GM21381 (cell line): ENCODE data around the gene FUT9.

Experiments
- ATAC-seq: cut with Tn5 transposase; IDR thresholded peaks from one replicate; pipeline ENCODE4 v1.9.1; 2021; ENCODE audit warnings: mild to moderate bottlenecking, moderate library complexity; ENCODE audit not compliant: unreplicated experiment

FUT9 gene

DNA sequence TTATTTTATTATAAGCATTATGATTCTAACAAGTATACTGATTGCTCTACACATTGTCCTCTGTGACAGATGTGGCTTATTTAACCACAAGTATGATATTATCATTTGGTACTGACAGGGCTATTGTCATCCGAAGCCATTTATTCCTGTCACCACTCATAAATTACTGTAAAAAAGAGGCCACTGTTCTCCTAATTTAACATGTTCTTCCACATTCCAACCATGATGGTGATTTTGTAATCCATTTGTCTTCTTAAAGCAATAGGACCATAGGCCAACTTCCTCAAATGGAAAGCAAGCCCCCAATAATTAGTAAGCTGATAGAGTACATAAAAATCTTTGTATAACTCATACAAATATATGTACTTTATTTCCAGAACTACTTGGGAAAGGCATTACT lies 50.6 kb downstream of the FUT9 start:
- no peak for ATAC-seq

DNA sequence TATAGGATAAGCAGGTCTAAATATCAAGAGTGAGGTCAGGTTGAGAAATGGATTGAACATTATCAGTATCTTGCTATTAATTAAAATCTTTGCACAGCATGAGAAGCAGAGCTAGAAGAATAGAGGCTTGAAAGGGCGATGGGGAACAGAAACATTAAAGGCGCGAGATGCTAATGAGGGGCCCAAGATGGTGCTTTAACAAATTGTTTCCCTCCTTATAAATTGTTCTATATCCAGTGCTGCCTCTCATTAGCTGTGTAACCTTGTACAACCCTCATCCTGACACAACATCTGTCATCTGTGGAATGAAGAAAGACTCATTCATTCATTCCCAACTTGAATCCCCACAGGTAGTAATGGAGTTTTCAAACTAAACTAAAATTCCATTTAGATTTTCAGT lies 57.8 kb downstream of the FUT9 start:
- no peak for ATAC-seq

DNA sequence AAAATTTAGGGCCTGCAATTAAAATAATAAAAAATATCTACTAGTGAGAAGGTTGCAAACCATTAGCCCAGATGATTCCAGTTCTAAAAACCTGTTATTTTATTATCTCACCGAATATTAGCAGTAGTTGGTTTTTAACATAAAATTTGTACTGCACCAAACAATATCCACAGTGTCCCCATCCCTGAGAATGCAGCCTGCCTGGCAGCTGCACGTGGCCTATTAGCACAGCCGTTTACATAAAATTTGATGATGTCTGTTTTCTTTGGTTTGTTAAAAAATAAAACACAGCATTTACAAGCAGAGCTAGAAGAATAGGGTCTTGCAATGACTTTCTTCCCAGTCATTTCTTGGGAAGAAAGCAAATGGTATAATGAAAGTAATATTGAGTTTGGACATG lies 58.2 kb downstream of the FUT9 start:
- ATAC-seq = no peak

DNA sequence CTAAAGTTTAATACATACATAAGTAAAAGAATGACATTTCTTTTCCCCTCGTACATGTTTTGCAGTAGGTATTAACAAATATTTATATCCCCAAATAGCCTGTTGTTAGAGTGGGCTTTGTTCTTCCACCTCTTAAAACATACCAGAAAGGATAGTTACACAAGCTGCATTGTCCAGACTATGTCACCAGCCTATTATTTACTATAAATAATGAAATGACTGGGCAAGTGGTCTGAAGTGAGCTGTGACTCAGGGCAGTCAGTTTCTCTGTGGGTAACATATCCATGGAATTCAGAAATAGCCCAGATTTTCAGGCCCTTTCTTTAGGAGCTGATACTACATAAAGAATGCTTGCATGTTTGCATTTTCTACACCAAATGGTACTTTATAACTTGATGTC lies 60.1 kb downstream of the FUT9 start:
- no peak for ATAC-seq

DNA sequence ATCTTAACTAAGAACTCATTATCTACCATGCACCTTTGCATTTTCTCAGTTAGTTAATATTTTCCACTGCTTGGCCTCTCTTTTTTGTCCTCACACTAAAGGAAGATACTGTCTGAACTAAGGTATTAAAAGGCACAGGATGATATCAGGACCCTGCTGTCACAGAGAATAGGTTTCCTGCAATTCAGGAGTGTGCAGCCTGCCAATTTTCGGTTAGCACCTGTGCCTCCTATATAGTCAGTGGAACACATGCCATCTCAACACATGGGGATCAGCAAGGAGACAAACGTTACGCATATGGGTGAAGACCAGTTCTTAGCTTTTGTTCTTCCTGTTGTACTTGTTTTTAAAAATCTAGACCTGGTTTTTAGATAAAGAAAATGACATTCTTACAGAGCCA lies 71.0 kb downstream of the FUT9 start:
- no peak for ATAC-seq

DNA sequence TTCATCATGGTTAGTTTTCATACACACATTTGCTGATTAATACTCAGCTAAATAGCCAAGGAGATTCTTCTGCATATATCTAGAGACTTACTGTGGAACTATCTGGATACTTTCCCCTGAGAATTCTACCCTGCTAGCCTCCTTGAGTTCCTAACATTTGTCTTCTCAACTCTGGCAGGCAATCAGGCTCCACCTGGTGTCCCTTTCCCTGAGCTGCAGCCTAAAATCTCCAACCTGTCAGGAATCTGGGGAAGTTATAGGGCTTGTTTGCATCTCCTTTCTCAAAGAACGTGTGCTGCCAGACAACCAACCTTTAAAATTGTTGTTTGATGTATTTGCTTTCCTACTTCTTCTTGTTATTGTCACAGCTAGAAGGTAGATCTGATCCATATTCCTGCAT lies 73.4 kb downstream of the FUT9 start:
- ATAC-seq = no peak

DNA sequence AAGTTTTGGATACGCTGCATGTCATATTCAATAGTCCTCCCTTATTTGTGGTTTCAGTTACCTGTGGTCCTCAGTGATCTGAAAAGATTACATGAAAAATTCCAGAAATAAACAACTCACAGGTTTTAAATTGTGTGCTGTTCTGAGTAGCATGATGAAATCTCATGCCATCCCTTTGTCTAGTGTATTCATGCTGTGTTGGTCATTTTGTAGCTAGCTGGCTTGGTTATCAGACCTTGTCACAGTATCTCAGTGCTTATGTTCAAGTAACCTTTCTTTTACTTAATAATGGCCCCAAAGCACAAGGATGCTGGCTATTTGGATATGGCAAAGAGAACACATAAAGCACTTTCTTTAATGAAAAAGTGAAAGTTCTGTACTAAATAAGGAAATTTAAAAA lies 78.3 kb downstream of the FUT9 start:
- no peak for ATAC-seq

DNA sequence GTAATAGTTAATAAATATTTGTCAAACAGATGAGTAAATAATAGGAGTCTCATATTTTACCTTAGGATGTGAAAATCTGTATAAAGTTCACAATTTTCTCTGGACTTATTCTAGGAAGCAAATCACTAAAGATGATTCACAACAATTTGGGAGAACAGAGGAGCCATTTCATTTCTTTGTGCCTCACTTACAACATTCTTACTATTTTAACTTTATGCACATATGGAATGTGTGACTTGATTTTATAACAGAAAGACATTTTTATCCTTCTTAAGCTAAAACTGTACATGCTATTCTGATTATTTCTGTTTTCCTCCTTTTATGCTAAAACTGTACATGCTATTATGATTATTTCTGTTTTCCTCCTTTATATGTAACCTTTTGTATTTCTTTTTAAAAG lies 83.3 kb downstream of the FUT9 start:
- no peak for ATAC-seq

DNA sequence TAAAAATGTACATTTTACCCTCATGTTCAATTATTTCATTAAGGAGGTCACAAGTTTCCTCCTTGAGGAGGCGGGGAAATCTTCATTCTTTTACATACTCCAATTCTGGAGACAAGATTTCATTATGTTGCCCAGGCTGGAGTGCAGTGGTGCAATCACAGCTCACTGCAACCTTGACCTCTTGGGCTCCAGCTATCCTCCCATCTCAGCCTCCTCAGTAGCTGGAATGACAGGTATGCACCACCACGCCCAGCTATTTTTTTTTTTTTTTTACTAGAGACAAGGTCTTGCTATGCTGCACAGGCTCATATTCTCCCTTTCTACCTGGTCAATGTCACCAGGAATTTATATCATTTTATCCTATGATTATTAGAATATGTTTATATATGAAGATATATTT lies 85.8 kb downstream of the FUT9 start:
- no peak for ATAC-seq

DNA sequence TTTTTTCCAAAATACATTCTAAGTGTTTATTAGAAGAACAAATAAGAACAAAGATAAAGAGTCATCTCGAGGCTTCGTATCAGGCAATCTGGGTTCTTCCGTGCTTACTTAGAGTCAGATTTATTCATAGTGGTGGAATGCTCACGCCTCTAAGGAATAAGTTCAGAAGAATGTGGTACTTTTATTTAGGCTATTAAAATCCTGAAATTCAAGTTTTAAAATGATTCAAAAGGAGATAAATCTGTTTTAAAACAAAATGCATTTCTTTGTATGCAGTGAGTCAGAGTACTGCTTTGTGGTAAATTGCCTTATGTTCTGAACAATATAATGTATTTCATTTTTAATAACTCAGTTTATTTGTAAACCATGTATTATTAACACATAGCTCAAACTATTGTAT lies 89.1 kb downstream of the FUT9 start:
- ATAC-seq = no peak

DNA sequence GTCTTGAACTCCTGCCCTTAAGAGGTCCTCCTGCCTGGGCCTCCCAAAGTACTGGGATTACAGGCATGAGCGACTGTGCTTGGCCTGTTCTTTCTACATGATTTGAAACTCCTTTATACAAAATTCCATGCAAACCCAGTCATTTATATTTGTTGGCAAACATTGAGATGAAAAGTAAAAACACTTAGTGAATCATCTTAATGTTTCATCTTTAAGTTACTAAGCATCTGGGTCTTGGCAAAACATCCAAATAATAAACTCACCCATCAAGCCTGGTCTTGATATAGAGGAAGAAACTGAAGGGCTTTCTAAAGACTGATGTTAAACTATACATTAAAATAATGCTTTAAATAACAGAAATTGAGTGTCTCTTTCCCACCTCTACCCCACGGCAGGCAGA lies 95.1 kb downstream of the FUT9 start:
- no peak for ATAC-seq

DNA sequence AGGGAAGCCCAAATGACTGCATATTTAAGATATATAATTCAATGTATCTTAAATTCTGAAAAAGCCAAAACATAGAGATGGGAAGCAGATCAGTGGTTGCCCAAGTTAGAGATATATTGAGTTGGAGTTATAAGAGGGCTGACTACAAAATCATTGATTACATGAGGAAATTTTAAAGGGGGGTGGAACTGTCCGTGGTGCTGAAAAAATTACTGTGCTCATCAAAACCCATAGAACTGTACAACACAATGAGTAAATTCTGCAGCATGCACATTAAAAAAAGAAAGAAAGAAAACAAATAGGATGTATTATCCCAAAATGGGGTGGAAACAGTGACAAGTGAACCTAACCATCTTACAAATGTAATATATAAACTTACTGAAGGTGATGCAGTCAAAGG lies 100.9 kb downstream of the FUT9 start:
- ATAC-seq = no peak

DNA sequence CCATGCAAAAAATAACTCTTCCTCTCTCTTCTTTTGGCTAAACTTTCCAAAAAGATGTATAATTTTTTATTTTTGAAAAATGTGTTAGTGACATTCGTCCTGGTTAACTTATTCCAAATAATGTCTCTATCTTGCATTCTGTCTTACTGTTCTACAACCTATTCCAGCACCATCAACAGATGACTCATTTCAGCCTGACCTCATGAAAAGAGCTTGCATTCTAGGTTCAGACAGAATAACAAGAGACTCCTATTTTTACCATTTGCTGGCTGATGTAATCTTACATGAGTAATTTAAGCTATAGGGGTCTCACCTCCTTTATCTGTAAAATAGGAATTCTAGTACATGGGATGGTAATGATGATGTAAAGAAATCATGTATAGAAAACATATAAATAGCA lies 109.0 kb downstream of the FUT9 start:
- no peak for ATAC-seq

DNA sequence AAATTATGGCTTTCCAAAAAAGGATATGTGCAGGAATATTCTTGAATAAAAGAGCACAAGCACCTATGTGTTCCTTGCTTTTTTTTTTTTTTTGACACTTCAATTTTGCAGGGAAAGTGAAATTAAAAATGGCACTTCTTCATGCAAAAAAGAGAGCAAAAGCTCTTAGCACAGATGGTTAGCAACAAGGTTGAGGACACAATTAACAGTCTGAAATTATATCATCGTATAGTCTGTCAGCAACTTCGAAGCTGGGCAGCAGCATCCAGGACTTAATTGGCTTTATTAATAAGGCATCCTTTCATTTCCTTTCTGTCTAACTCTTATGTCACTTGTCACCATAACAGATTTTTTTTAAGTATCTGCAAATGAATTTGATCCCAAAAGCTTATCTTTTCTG lies 122.6 kb downstream of the FUT9 start:
- no peak for ATAC-seq

DNA sequence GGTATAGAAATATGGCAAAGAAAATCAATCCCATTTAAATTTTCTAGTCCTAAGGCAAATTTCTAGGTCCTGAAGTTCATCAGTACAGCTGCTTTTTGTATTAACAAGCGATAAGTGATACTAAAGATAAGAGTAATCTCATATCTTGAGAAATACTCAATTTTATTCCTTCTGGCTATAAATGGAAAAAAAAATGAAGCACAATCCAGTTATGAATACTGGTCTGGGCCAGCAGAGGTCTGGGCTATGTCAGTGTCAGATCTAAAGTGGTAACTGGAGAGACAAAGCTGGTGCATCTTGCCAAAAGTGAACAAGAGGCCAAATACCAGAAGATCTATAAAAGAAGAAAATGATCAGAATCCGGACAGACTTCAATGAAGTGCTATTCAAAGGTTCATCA lies 126.4 kb downstream of the FUT9 start:
- ATAC-seq = no peak

DNA sequence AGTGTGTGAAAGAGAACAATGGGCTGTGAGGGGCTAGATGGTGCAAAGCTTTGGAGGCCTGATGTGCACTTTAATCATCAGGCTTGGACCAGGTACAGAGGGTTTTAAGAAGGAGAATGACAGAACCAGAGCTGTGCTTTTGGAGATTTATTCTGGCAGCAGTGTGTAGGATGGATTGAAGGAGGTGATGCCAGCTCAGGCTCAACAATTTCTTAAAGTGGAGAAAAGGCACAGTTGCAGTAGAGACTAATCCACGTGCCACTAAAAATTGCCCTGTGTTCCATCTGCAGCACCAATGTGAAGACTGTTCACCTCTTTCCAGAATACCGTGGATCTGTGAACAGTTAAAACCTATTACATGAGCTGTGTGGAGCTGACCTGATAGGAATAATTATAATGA lies 134.7 kb downstream of the FUT9 start:
- no peak for ATAC-seq

DNA sequence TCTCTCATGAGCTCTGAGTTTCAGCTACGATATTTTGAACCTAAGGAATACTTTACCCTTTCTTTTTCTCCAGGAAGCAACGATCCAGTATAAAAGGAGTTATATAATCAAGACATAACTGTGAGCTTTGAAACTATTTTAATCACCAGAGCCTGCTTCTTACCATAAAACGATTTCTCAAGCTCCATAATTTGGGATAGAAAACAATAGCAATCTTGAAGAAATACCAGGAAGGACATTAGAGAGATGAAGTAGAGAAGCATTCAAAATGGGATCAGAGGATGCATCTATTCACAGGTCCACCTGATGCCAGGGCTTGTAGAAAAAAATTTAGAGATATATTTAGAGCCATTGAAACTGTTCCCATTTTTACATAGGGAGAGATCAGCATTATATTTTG lies 135.9 kb downstream of the FUT9 start:
- no peak for ATAC-seq

DNA sequence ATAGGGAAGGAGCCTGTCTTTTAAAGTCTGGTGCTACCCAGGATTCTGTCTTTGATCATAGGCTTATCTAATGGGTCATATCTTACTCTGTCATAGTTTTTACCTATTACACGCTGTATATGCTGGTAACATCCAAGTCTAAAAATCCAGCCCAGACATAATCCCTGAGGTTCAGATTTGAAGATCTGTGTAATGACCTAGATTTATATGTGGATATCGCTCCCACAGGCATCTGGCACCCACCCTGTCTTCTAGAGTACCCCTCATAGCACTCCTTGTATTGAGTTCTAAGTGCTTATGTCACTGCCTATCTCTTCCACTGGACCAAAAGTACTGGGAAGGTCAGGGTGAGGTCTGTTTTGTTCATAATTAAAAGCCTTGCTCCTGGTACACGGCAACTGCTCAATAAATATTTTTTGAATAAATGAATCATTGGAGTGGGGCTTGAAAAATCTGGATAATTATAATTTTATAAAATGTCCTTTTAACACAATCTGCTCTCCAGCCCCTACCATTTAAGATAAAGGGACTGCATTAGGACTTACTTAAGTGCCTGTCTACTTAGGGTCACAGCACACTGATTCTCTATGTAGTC lies 136.4 kb downstream of the FUT9 start:
- no peak for ATAC-seq

DNA sequence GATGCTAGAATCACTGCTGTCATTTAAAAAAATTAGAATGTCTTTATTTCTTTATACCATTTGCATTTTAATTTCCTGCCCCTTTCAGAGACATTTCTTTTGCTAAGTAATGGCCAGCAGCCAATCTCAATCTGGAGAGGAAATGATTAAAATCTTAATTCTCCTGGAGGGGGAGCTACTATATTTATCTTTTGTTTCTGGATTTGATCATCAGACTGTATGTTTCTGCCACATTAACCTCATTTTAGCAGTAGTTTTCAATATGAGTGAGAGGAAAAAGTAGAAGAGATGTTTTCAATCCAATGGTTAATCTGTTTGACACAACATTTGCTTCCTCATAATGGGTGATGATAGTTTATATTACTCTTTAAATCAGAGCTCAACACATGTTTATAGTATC lies 138.0 kb downstream of the FUT9 start:
- ATAC-seq = no peak

DNA sequence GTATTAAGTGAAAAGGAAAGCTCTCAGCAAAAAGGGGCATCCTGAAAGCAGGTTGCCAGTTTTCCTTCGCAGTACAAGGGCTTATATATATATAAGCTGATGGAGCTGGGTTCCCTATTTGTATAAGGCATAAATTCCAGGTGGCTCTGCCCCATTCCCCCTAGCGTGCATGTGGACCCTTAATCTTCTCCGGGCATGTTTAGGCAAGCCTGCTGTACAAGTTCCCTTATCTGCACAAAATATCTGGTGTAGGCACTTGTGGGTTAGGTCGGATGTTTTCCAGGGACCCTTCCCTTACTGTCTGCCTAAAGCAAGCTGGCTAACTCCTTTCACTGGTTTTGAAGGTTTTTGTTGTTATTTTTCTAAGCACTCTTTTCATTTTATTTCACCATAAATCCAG lies 140.7 kb downstream of the FUT9 start:
- ATAC-seq = no peak

DNA sequence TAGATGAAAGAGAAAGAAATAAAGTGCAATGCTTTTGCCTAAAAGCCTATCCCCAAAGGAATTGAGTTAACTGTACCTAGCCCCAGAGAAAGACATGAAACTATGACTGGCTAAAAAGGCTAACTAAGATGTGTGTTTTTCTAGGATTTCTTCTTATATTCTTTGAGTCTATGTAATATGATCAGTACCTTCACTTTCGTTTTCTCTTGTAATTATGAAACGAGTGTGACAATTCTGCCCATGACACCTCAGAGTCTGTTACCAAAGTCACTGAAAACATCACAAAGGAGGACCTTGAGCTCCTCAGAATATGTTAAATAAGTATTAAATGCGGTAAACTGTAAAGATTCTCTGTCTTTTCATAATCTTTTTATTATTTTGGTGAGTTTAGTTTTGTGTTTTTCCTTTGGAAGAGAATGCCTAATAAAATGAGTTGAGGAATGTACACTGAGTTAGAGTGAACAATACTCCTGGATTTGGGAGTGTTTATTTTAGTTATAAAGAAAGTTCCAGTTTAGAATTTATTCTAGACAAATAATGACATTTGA lies 141.3 kb downstream of the FUT9 start:
- peak; percentile 89 for ATAC-seq

DNA sequence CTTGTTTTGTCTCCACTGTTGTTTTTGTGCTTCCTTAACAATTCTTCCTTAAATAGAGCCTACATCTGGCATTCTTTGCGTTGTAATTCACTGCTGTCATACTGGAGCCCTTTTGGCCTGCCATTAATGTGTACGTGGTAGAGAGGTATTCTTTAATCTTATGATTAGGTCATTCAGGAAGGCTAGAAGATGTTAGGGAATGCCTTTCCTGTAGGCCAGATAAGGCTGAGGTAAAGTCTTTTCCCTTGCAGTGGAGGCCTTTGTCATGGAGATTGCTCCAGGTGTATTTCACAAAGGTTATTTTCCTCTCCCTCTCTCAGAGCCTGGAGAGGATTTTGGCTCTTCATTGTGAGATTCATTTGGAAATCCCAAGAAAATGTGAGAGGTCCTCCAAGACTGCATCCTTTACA lies 146.9 kb downstream of the FUT9 start:
- ATAC-seq = no peak

DNA sequence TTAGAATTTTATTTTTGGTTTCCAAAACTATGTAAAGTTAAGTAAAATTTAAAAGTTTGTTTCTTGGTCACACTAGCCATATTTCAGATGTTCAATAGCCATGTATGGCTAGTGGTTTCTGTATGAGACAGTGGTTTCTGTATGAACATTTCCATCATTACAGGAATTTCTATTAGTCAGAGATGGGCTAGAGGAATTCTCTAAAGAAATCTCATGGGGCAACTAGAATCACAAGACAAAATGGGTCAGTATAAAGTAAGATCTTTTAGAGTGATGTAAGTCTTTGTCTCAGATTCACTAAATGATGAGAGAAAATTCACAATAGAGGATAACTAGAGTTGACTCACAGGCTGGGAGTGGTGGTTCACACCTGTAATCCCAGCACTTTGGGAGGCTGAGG lies 149.0 kb downstream of the FUT9 start:
- no peak for ATAC-seq
